HL-60 (cell line): Measurements from ENCODE around the gene RFTN1.

Experiments
- DNase-seq, 2 experiments: peaks; one replicate each; pipeline ENCODE4 v3.0.0-alpha.2; 2010 to 2020; ENCODE audit warnings: low read depth in 1 of 2, low spot score in 1 of 2
- H3K27ac ChIP-seq: fragments of 250-450 bp; sonication (Bioruptor Pico); replicated peaks from 2 replicates; pipeline ENCODE4 v1.5.1; 2020; ENCODE audit warnings: mild to moderate bottlenecking, moderate library complexity
- H3K27me3 ChIP-seq: fragments of 250-450 bp; sonication (Bioruptor Pico); 2 replicates; pipeline ENCODE4 v1.5.1; 2021; ENCODE audit warnings: mild to moderate bottlenecking, moderate library complexity; ENCODE audit not compliant: insufficient read depth, poor library complexity, severe bottlenecking
- H3K4me3 ChIP-seq: replicated peaks from 2 replicates; pipeline ENCODE4 v1.5.1; 2011; ENCODE audit warnings: mild to moderate bottlenecking, control low read depth, low read length; ENCODE audit not compliant: insufficient read depth
- GABPA ChIP-seq: IDR thresholded peaks from 2 replicates; pipeline ENCODE4 v1.6.1; 2012; ENCODE audit warnings: low read depth
- POLR2AphosphoS5 ChIP-seq: IDR thresholded peaks from 2 replicates; pipeline ENCODE4 v1.6.1; 2012; ENCODE audit warnings: low read depth
- REST ChIP-seq: IDR thresholded peaks from 2 replicates; pipeline ENCODE4 v1.6.1; 2012; ENCODE audit warnings: low read depth; ENCODE audit not compliant: insufficient replicate concordance
- SPI1 ChIP-seq: IDR thresholded peaks from 2 replicates; pipeline ENCODE4 v1.6.1; 2012; ENCODE audit warnings: low read depth, mild to moderate bottlenecking, borderline replicate concordance
- TF ChIP-seq, protein P1 (sequence below): IDR thresholded peaks from one replicate; pipeline ENCODE4 v1.5.1; 2011; ENCODE audit warnings: low read length, control low read depth, inconsistent platforms; ENCODE audit not compliant: insufficient read depth

The RFTN1 gene

DNA sequence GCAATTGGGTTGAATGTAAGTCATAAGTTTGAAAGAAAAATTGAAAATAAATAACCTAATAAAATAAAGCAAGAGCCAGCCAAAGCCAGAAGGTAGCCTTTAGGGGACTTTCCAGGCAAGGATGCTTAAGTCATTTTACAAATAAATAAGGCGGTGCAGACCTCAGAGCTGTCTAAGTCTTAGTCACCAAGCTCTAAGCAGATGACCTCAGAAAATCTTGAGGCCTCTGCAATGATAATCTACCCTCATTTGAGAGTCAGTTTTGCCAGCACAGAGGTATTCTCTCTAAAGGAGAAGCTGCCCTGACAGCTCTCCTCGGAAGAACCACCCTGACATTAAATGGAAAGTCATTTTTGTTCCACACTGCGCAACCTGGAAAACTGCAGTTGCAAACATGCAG, 134.6 kb downstream of the RFTN1 start:
- TF ChIP-seq SPI1 (no peak), GABPA (no peak), REST (no peak), POLR2AphosphoS5 (no peak)
- TF ChIP-seq, protein P1, sequence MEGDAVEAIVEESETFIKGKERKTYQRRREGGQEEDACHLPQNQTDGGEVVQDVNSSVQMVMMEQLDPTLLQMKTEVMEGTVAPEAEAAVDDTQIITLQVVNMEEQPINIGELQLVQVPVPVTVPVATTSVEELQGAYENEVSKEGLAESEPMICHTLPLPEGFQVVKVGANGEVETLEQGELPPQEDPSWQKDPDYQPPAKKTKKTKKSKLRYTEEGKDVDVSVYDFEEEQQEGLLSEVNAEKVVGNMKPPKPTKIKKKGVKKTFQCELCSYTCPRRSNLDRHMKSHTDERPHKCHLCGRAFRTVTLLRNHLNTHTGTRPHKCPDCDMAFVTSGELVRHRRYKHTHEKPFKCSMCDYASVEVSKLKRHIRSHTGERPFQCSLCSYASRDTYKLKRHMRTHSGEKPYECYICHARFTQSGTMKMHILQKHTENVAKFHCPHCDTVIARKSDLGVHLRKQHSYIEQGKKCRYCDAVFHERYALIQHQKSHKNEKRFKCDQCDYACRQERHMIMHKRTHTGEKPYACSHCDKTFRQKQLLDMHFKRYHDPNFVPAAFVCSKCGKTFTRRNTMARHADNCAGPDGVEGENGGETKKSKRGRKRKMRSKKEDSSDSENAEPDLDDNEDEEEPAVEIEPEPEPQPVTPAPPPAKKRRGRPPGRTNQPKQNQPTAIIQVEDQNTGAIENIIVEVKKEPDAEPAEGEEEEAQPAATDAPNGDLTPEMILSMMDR: no peak
- Histone ChIP-seq H3K4me3 (no peak overlapping the region), H3K27me3 (no peaks in the 10 kb centered on the region), H3K27ac (no peak overlapping the region)
- DNase-seq: no peak

- Histone ChIP-seq H3K4me3 (no peak overlapping the region), H3K27me3 (no peaks in the 10 kb centered on the region), H3K27ac (no peak overlapping the region)
- no peak for TF ChIP-seq SPI1
- no peak for TF ChIP-seq REST
- TF ChIP-seq GABPA: no peak
- no peak for TF ChIP-seq POLR2AphosphoS5
- TF ChIP-seq, protein P1: no peak
- no peak for DNase-seq
Observed at GRCh38 chr3:16378415-16378814, 135.1 kb downstream of the RFTN1 start.

GRCh38 chr3:16377847-16378302, 135.6 kb downstream of the RFTN1 start:
- no peak for DNase-seq
- TF ChIP-seq GABPA (no peak), SPI1 (no peak), POLR2AphosphoS5 (no peak), REST (no peak)
- TF ChIP-seq, protein P1: no peak
- no peak overlapping the region for H3K27ac ChIP-seq
- H3K4me3 ChIP-seq: no peak overlapping the region
- no peaks in the 10 kb centered on the region for H3K27me3 ChIP-seq
